Prostate gland (tissue), 2 donors: Measurements from ENCODE around the gene CTNNA2. TPM values are rescaled to one million over a fixed set of nuclear protein-coding genes. Genes with fewer than 3 reads are reported as not detected.

Experiments
- DNase-seq: peaks from one replicate; pipeline ENCODE4 v3.0.0-alpha.2; 2019; ENCODE audit warnings: low spot score
- H3K27ac ChIP-seq, 2 donors: fragments of 200-600 bp; sonication (generic); 2 replicates each; pipeline ENCODE4 v1.5.1; 2017 to 2019
- H3K27me3 ChIP-seq: fragments of 200-600 bp; sonication (generic); replicated peaks from 2 replicates; pipeline ENCODE4 v1.5.1; 2019; ENCODE audit not compliant: insufficient read depth
- H3K36me3 ChIP-seq, 2 donors: fragments of 200-600 bp; sonication (generic); 1 replicate in 1 of 2; 2 replicates in 1 of 2; pipeline versions ENCODE4 v1.5.1 to v1.8.1; 2017 to 2019
- H3K4me1 ChIP-seq: fragments of 200-600 bp; sonication (generic); replicated peaks from 2 replicates; pipeline ENCODE4 v1.5.1; 2019
- H3K4me3 ChIP-seq, 2 donors: fragments of 200-600 bp; sonication (generic); 2 replicates each; pipeline ENCODE4 v1.5.1; 2017 to 2019
- H3K9me3 ChIP-seq: fragments of 200-600 bp; sonication (generic); 2 replicates; pipeline ENCODE4 v1.5.1; 2017
- CTCF ChIP-seq, 4 experiments: fragments of 200-600 bp in 2 of 4; fragments of 450-650 bp in 2 of 4; sonication (generic) in 2 of 4; IDR thresholded peaks; 1 replicate in 3 of 4; 2 replicates in 1 of 4; pipeline ENCODE4 v1.5.1; 2016 to 2019; ENCODE audit warnings: antibody characterized with exemption in 4 of 4, mild to moderate bottlenecking in 2 of 4, moderate library complexity in 2 of 4
- POLR2A ChIP-seq: fragments of 450-650 bp; IDR thresholded peaks from one replicate; pipeline ENCODE4 v1.6.1; 2016; ENCODE audit warnings: antibody characterized with exemption, mild to moderate bottlenecking
- POLR2AphosphoS5 ChIP-seq: sonication (generic); formaldehyde crosslinking; IDR thresholded peaks from one replicate; pipeline ENCODE4 v1.6.1; 2017; ENCODE audit warnings: antibody characterized with exemption
- WGBS: methylation state at CpG from one replicate; pipeline ENCODE4 v1.1.5; 2018; 5-methylcytosine and 5-hydroxymethylcytosine counted together
- intact Hi-C: fragments of 100-400 bp; cut with DNase I; formaldehyde crosslinking; loops from one replicate; pipeline ENCODE4 v1.14.2; 2022
- total RNA-seq, 2 donors: library from RNA; depleted of rRNA; stranded (reverse); fragments of >200 nt; gene quantifications; one replicate each; pipeline ENCODE4 v1.1.0, GENCODE V29; 2016

Gene CTNNA2
- total RNA-seq, 2 donors from 2014 or later = 24.3 TPM; not detected in 1

GRCh38 chr2:80374105-80374504, 861.3 kb downstream of the CTNNA2 start:
- H3K27ac ChIP-seq = no peak overlapping the region
- no peaks in the 10 kb centered on the region for H3K36me3 ChIP-seq
- WGBS = 93% methylated on average over 3 of the region's 3 CpGs
- DNase-seq = no peak
- no peaks in the 10 kb centered on the region for H3K27me3 ChIP-seq
- no peaks in the 10 kb centered on the region for H3K9me3 ChIP-seq
- H3K4me1 ChIP-seq = no peaks in the 10 kb centered on the region
- no peak for TF ChIP-seq CTCF (IDR thresholded peaks at IDR 0.05)
- TF ChIP-seq POLR2AphosphoS5 = no peak
- no peak for TF ChIP-seq POLR2A
- intact Hi-C loops = no loop called here
- H3K4me3 ChIP-seq = no peak overlapping the region

GRCh38 chr2:80377071-80377470, 864.2 kb downstream of the CTNNA2 start:
- TF ChIP-seq CTCF (IDR thresholded peaks at IDR 0.05) (no peak), POLR2A (no peak), POLR2AphosphoS5 (no peak)
- Histone ChIP-seq H3K4me1 (no peaks in the 10 kb centered on the region), H3K36me3 (no peaks in the 10 kb centered on the region), H3K27me3 (no peaks in the 10 kb centered on the region), H3K4me3 (no peak overlapping the region), H3K27ac (no peak overlapping the region), H3K9me3 (no peaks in the 10 kb centered on the region)
- intact Hi-C loops = no loop called here
- no peak for DNase-seq

- intact Hi-C loops = no loop called here
- TF ChIP-seq CTCF (IDR thresholded peaks at IDR 0.05) (no peak), POLR2AphosphoS5 (no peak), POLR2A (no peak)
- no peaks in the 10 kb centered on the region for H3K9me3 ChIP-seq
- no peak overlapping the region for H3K27ac ChIP-seq
- no peaks in the 10 kb centered on the region for H3K4me1 ChIP-seq
- DNase-seq = no peak
- H3K27me3 ChIP-seq = no peaks in the 10 kb centered on the region
- 23% methylated on average over 3 of the region's 3 CpGs for WGBS
- no peak overlapping the region for H3K4me3 ChIP-seq
- H3K36me3 ChIP-seq = no peaks in the 10 kb centered on the region
Observed at GRCh38 chr2:80380736-80381135, 867.9 kb downstream of the CTNNA2 start.

- Histone ChIP-seq H3K4me3 (no peak overlapping the region), H3K27me3 (no peaks in the 10 kb centered on the region), H3K27ac (no peak overlapping the region), H3K9me3 (no peaks in the 10 kb centered on the region), H3K36me3 (no peaks in the 10 kb centered on the region), H3K4me1 (no peaks in the 10 kb centered on the region)
- no peak for TF ChIP-seq CTCF (IDR thresholded peaks at IDR 0.05)
- TF ChIP-seq POLR2AphosphoS5 = no peak
- no peak for TF ChIP-seq POLR2A
- 90% methylated on average over 3 of the region's 3 CpGs for WGBS
- intact Hi-C loops = no loop called here
- no peak for DNase-seq
Observed at GRCh38 chr2:80381666-80382065, 868.8 kb downstream of the CTNNA2 start.

GRCh38 chr2:80392441-80392840, 879.6 kb downstream of the CTNNA2 start:
- intact Hi-C loops = no loop called here
- 87% methylated on average over 2 of the region's 2 CpGs for WGBS
- no peak overlapping the region for H3K4me3 ChIP-seq
- TF ChIP-seq CTCF (IDR thresholded peaks at IDR 0.05) = no peak
- no peak for TF ChIP-seq POLR2A
- TF ChIP-seq POLR2AphosphoS5 = no peak
- H3K36me3 ChIP-seq = no peaks in the 10 kb centered on the region
- no peaks in the 10 kb centered on the region for H3K27me3 ChIP-seq
- DNase-seq = no peak
- no peaks in the 10 kb centered on the region for H3K4me1 ChIP-seq
- no peak overlapping the region for H3K27ac ChIP-seq
- H3K9me3 ChIP-seq = no peaks in the 10 kb centered on the region
